Esophagus muscularis mucosa (tissue), 4 donors: Measurements from ENCODE around the gene SLC25A13. TPM values are rescaled to one million over a fixed set of nuclear protein-coding genes. Genes with fewer than 3 reads are reported as not detected.

Experiments
- DNase-seq: peaks from one replicate; pipeline ENCODE4 v3.0.0-alpha.2; 2017; ENCODE audit errors: extremely low spot score
- H3K27ac ChIP-seq, 4 donors: fragments of 200-600 bp; sonication (generic); replicated peaks in 1 of 4; 1 replicate in 3 of 4; 2 replicates in 1 of 4; pipeline ENCODE4 v1.5.1; 2016 to 2019; ENCODE audit warnings: mild to moderate bottlenecking in 1 of 4
- H3K27me3 ChIP-seq, 4 donors: fragments of 200-600 bp; sonication (generic); one replicate each; pipeline versions ENCODE4 v1.5.1 to v1.6.0; 2016 to 2019
- H3K36me3 ChIP-seq, 4 donors: fragments of 200-600 bp; sonication (generic); one replicate each; pipeline ENCODE4 v1.5.1; 2016 to 2019
- H3K4me1 ChIP-seq, 4 donors: fragments of 200-600 bp; sonication (generic); one replicate each; pipeline ENCODE4 v1.5.1; 2016 to 2019
- H3K4me3 ChIP-seq, 4 donors: fragments of 200-600 bp; sonication (generic); 1 replicate in 2 of 4; 2 replicates in 2 of 4; pipeline ENCODE4 v1.5.1; 2016 to 2019; ENCODE audit warnings: mild to moderate bottlenecking in 4 of 4, moderate library complexity in 1 of 4
- H3K9me3 ChIP-seq, 4 donors: fragments of 200-600 bp; sonication (generic); 1 replicate in 3 of 4; 2 replicates in 1 of 4; pipeline ENCODE4 v1.5.1; 2016 to 2019
- EP300 ChIP-seq: sonication (generic); formaldehyde crosslinking; IDR thresholded peaks from one replicate; pipeline ENCODE4 v1.6.1; 2017; ENCODE audit warnings: antibody characterized with exemption
- POLR2A ChIP-seq: fragments of 450-650 bp; IDR thresholded peaks from one replicate; pipeline ENCODE4 v1.6.1; 2017; ENCODE audit warnings: antibody characterized with exemption, moderate library complexity, mild to moderate bottlenecking, low read depth
- POLR2AphosphoS5 ChIP-seq, 2 donors: sonication (generic); formaldehyde crosslinking; IDR thresholded peaks; one replicate each; pipeline ENCODE4 v1.6.1; 2017; ENCODE audit warnings: antibody characterized with exemption in 2 of 2
- WGBS: methylation state at CpG from one replicate; pipeline ENCODE4 v1.1.5; 2018; 5-methylcytosine and 5-hydroxymethylcytosine counted together
- intact Hi-C: fragments of 100-400 bp; cut with DNase I; formaldehyde crosslinking; loops from one replicate; pipeline ENCODE4 v1.15.1; 2023
- total RNA-seq, 4 donors: library from RNA; depleted of rRNA; stranded (reverse); fragments of >200 nt; gene quantifications; one replicate each; pipeline versions ENCODE4 v1.1.0 to v1.2.1, GENCODE V29; 2016
- TF ChIP-seq, protein P1 (sequence below), 3 experiments: fragments of 200-600 bp in 2 of 3; fragments of 450-650 bp in 1 of 3; sonication (generic) in 2 of 3; IDR thresholded peaks; one replicate each; pipeline ENCODE4 v1.5.1; 2017 to 2019; ENCODE audit warnings: antibody characterized with exemption in 3 of 3, mild to moderate bottlenecking in 2 of 3, moderate library complexity in 1 of 3

SLC25A13 gene
- total RNA-seq, 4 donors from 2014 or later = 8.6 to 17.4 (median 14.4) TPM

DNA sequence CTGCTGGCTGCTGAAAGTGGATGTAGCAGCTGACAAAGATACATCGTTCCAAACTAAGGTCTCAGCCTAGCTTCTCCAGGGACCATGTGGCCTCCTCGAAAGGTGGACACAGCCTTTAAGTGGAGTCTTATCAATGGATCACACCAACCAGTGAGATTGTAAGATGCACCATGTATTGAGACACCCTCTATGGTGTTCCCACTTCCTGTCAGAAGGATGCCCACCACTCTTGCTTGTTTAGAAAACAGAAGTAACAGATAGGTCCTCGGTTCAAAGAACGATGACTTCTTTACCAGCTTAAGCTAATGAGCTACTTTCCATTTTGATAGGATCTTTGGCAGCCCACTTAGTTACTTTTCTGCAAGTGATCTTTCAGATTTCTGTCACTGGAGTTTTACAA lies 34.3 kb downstream of the SLC25A13 start:
- Histone ChIP-seq H3K4me1 (peaks cover 3 to 20% (median 13%) of the 10 kb centered on the region in 4 donors), H3K36me3 (no peaks in the 10 kb centered on the region)

DNA sequence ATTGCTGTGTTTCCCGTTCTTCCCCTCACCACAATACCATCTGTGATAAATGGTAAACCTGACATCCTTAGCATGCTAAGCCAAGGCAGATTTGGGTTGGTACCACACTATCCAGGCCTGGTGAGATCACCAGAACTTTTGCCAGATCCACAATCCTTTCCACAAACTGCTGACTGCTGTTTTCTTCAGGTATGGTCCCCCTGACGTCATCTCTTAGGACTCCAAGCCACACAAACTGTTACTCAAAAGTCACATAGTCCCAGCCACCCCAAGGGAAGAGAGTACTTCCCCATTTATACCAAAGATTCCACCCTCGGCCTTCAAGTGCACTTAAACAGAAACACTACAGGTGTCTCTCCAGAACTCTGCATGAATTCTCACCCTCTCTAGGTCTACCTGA lies 34.8 kb downstream of the SLC25A13 start:
- H3K36me3 ChIP-seq = no peaks in the 10 kb centered on the region
- 72% methylated on average over 3 of the region's 3 CpGs for WGBS

More for the DNA sequence above, 34.3 kb downstream of the SLC25A13 start:
- no peak for DNase-seq
- Histone ChIP-seq H3K9me3 (no peaks in the 10 kb centered on the region), H3K4me3 (no peak overlapping the region), H3K27ac (no peak overlapping the region), H3K27me3 (no peaks in the 10 kb centered on the region)
- intact Hi-C loops = no loop called here
- WGBS = 92% methylated on average over 4 of the region's 4 CpGs
- TF ChIP-seq, protein P1, sequence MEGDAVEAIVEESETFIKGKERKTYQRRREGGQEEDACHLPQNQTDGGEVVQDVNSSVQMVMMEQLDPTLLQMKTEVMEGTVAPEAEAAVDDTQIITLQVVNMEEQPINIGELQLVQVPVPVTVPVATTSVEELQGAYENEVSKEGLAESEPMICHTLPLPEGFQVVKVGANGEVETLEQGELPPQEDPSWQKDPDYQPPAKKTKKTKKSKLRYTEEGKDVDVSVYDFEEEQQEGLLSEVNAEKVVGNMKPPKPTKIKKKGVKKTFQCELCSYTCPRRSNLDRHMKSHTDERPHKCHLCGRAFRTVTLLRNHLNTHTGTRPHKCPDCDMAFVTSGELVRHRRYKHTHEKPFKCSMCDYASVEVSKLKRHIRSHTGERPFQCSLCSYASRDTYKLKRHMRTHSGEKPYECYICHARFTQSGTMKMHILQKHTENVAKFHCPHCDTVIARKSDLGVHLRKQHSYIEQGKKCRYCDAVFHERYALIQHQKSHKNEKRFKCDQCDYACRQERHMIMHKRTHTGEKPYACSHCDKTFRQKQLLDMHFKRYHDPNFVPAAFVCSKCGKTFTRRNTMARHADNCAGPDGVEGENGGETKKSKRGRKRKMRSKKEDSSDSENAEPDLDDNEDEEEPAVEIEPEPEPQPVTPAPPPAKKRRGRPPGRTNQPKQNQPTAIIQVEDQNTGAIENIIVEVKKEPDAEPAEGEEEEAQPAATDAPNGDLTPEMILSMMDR (IDR thresholded peaks at IDR 0.05) = no peak
- no peak for TF ChIP-seq EP300
- no peak for TF ChIP-seq POLR2AphosphoS5 (IDR thresholded peaks at IDR 0.05)
- TF ChIP-seq POLR2A = no peak

DNA sequence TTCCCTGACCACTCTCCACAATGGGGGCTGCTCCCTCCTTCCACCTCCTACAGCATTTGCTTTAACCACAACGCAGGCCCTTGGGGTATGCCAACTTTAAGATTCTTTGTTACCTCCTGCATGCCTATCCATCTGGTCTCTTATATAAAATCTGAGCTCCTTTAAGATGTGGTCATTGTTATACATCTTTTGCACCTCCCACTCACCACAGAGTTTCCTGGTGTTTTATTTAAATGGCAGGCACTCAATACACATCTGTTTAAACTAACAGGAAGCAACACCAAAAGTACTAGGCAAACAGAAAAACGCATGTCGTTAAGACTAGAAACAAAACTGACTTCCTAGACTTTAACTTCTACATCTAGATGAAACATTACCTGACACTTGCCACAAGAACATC lies 36.3 kb downstream of the SLC25A13 start:
- DNase-seq = no peak
- peaks cover 3 to 29% (median 23%) of the 10 kb centered on the region in 4 donors for H3K4me1 ChIP-seq
- H3K27me3 ChIP-seq = no peaks in the 10 kb centered on the region
- no peak overlapping the region for H3K27ac ChIP-seq
- H3K4me3 ChIP-seq = no peak overlapping the region
- H3K9me3 ChIP-seq = no peaks in the 10 kb centered on the region
- TF ChIP-seq POLR2A = no peak
- no peak for TF ChIP-seq POLR2AphosphoS5 (IDR thresholded peaks at IDR 0.05)
- TF ChIP-seq EP300 = no peak
- TF ChIP-seq, protein P1 (IDR thresholded peaks at IDR 0.05) = no peak
- intact Hi-C loops = no loop called here
- WGBS = 73% methylated on average over 3 of the region's 3 CpGs
- H3K36me3 ChIP-seq = no peaks in the 10 kb centered on the region

More for the DNA sequence above, 34.8 kb downstream of the SLC25A13 start:
- DNase-seq = no peak
- peaks cover 3 to 21% (median 16%) of the 10 kb centered on the region in 4 donors for H3K4me1 ChIP-seq
- TF ChIP-seq, protein P1 (IDR thresholded peaks at IDR 0.05) = no peak
- TF ChIP-seq EP300 (no peak), POLR2AphosphoS5 (IDR thresholded peaks at IDR 0.05) (no peak), POLR2A (no peak)
- no peak overlapping the region for H3K4me3 ChIP-seq
- no peaks in the 10 kb centered on the region for H3K27me3 ChIP-seq
- no peak overlapping the region for H3K27ac ChIP-seq
- no peaks in the 10 kb centered on the region for H3K9me3 ChIP-seq
- intact Hi-C loops = no loop called here

DNA sequence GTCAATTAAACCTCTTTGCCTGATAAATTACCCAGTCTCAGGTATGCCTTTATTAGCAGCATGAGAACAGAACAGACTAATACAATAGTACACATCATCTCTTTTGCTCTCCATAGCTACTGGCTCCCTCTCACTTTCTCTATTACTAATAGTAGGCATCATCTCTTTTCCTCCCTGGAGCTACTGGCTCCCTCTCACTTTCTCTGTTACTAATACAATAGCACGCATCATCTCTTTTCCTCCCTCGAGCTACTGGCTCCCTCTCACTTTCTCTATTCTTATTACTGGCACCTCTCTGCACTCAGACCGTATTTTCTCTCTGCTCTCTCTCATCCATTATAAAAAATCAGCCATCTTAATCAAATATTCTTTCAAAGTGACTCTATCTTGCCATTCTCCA lies 37.1 kb downstream of the SLC25A13 start:
- no peak for DNase-seq
- intact Hi-C loops = no loop called here
- Histone ChIP-seq H3K4me1 (peaks cover 3 to 29% (median 23%) of the 10 kb centered on the region in 4 donors), H3K4me3 (no peak overlapping the region), H3K27ac (no peak overlapping the region), H3K27me3 (no peaks in the 10 kb centered on the region), H3K9me3 (no peaks in the 10 kb centered on the region), H3K36me3 (no peaks in the 10 kb centered on the region)
- TF ChIP-seq, protein P1 (IDR thresholded peaks at IDR 0.05) = no peak
- TF ChIP-seq EP300 (no peak), POLR2A (no peak)
- WGBS = 93% methylated on average over 3 of the region's 3 CpGs

DNA sequence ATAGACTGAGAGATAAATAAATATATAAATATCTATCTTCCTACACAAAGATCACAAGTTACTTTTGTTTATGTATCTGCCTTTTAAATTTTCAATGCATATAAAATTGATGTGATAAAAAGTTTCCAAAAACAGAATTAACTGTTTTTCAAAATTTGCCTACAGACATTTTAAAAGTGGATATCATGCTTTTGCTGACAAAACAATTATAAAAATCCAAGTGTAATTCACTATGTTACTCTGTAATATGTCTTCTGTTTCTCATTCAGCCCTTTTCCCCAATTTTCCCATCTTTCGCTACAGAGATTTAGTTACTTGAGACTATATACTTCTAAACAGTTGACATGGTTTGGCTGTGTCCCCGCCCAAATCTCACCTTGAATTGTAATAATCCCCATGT lies 37.7 kb downstream of the SLC25A13 start:
- intact Hi-C loops = no loop called here
- Histone ChIP-seq H3K27me3 (no peaks in the 10 kb centered on the region), H3K9me3 (no peaks in the 10 kb centered on the region), H3K4me1 (peaks cover 3 to 29% (median 23%) of the 10 kb centered on the region in 4 donors), H3K36me3 (no peaks in the 10 kb centered on the region), H3K27ac (no peak overlapping the region), H3K4me3 (no peak overlapping the region)
- no peak for DNase-seq
- TF ChIP-seq POLR2A (no peak), EP300 (no peak), POLR2AphosphoS5 (IDR thresholded peaks at IDR 0.05) (no peak)
- TF ChIP-seq, protein P1 (IDR thresholded peaks at IDR 0.05) = no peak
- 89% methylated on average over 2 of the region's 2 CpGs for WGBS
